HuH-7 (cell line): ENCODE measurements around the gene JMJD1C.

Experiments used
- DNase-seq: peaks from one replicate; pipeline ENCODE4 v3.0.0; 2011; ENCODE audit warnings: low spot score

JMJD1C gene

DNA sequence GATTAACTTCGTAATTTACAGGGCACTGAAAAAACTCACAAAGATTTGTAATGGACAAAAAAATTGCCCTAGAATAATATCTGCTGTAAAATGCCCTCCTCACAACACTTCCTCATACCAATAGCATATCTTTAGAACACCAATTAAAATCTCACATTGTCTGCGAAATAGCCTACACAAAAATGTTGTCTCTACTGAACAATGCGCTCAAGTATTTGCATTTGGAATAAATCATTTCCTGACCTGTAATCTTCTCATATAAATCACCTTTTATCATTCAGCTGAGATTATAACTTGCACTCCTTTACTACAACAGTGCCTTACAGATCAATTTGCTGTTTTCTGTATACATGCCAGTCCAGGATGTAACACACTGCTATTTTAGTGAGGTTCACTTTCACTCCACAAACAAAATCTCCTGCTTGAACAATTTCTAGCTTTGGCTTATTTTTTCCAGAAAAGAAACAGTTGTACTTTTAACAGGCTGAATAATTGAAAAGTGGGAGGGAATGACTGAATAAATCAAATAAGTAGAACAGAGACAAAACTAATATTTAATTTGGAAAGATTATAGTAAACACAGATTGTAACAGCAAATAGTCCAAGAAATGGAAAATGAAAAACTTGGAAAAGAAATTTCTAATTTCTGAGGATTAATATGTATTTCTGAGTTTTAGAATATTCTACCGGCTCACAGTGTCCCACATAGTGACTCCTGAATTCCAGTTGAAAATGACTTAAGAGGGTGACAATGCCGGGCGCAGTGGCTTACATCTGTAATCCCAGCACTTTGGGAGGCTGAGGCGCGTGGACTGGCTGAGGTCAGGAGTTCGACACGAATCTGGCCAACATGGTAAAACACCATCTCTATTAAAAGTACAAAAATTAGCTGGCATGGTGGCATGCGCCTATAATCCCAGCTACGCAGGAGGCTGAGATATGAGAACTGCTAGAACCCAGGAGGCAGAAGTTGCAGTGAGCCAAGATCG lies 30.6 kb downstream of the JMJD1C start:
- DNase-seq = no peak

DNA sequence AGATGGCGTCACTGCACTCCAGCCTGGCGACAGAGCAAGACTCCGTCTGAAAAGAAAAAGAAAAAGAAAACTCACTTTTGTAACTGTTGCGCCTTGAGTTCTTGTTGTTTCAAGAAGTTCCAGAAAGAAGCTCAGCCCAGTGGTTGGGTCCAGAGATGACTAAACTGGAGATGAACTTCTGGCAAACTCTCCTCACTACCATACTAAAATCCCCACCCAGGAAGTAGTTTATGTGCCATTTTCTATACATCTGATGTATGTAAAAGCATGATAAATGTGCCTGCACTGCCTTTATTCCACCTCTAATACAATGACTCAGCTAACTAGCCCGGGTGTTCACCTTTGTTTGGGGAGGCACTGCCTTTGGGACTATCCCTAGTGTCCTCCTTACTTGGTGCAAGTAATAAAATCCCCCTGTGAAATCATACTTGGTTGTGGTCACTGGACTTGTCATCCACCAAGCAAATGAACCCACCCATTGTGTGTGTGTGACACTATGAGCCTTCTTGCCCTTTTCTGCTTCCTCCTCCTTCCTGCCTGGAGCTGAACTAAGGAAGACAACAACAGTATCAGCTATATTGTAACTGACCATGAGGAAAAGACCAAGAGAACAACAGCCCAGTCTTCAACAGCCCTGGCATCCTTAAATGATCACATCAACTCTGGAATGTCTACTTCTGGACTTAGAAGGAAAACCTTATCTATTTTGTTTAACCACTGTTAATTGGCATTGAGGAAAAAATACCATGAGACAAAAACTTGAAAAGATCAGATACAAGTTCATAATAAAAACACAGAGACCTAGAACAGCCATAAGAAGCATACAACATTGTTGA lies 33.6 kb downstream of the JMJD1C start:
- no peak for DNase-seq

DNA sequence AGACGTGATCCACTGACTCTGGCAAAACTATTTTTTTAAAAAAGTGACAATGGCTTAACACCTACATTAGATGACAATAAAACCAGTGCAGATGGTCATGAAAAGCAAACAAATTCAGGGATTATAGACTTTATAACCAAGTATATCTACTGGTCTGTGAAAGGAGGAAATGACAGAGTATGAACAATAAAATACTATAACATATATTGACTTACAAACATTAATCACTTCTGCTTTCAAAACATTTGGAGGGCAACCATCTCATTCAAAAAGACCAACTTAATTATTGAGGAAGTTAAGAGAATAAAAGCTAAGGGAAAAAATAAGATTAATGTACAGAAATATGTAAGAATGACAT lies 34.8 kb downstream of the JMJD1C start:
- no peak for DNase-seq

DNA sequence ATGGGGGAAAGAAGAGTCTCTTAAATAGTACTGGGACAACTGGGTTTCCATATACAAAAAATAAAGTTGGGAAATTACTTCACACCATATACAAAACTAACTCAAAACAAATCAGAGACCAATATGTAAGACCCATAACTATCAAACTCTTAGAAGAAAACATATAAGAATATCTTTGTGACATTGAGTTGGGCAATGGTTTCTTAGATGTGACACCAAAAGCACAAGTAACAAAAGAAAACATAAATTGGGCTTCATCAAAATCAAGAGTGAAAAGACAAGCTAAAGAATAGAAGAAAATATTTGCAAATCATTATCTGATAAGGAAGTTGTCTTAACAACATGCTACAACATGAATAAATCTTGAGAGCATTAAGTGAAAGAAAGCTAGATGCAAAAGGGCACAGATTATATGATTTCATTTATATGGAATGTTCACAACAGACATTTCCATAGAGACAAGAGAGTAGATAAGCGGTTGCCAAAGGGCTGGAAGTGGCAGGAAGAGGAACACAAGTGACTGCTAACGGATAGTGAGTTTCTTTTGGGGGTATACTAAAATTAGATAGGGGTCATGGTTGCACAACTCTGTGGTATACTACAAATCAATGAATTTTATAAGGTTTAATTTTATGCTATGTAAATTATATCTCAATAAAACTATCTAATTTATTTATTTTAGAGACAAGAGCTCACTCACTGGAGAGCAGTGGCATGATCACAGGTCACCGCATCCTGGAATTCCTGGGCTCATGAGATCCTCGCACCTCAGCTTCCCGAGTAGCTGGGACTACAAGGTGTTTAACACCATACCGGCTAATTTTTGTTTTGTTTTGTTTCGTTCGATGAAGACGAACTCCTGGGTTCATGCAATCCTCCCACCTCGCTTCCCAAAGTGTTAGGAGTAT lies 35.4 kb downstream of the JMJD1C start:
- DNase-seq = no peak

DNA sequence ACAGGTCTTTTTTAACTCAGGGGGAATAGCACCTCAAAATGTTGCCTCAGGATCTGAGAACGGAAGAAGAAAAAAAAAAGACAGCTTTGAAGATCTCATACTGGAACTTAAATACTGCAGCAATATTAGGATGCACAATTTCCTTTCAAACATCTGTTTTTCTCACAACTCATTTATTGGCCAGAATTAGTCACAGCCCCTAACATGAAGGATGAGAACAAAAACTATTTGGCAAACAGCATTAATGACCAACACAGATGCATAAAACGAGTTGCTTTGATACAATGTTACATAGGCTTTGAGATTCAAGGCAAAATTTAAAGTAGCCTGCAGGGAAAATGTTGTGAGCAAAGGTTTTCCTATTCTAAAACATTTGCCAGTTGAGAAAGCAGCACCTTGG lies 36.5 kb downstream of the JMJD1C start:
- no peak for DNase-seq

DNA sequence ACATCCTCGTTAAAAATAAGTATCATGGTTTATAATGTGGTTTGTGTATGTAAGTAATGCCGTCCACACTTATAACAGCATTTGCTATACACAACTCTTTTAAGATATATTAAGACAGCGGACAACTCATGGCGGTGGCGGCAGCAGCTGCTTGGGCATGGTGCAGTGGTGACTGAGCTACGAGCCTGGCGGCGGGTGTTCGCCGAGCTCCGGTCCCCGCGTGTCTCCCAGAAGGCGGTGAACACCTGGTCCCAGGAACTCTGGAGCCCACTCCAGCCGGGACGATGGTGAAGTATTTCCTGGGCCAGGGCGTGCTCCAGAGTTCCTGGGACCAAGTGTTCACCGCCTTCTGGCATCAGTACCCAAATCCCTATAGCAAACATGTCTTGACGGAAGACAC lies 38.8 kb downstream of the JMJD1C start:
- DNase-seq = no peak

DNA sequence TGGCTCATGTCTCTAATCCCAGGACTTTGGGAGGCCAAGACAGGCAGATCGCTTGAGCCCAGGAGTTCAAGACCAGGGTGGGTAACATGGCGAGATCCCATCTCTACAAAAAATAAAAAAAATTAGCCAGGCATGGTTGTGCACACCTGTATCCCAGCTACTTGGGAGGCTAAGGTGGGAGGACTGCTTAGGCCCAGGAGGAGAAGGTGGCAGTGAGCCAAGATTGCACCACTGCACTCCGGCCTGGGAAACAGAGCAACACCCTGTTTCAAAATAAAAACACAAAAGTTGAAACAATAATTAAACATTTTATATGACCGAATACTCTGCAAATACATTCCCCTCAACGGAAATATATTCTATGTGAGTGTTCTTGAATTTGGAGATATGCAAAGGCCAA lies 40.3 kb downstream of the JMJD1C start:
- no peak for DNase-seq

DNA sequence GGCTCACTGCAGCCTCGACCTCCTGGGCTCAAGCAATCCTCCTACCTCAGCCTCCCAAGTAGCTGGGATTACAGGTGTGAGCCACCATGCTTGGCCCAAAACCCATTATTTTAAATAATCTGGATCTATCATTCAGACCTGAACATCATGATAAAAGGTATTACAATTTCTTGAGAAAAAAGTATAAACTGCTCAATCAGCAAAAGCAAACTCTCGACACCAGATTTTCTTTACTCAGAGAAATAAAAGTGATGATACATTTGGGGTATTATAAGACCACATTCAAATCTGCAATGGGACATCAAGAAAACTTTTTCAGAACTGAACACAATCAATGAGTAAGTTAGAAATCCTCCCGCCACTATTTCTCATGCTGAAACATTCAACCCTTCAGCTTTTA lies 41.2 kb downstream of the JMJD1C start:
- no peak for DNase-seq

DNA sequence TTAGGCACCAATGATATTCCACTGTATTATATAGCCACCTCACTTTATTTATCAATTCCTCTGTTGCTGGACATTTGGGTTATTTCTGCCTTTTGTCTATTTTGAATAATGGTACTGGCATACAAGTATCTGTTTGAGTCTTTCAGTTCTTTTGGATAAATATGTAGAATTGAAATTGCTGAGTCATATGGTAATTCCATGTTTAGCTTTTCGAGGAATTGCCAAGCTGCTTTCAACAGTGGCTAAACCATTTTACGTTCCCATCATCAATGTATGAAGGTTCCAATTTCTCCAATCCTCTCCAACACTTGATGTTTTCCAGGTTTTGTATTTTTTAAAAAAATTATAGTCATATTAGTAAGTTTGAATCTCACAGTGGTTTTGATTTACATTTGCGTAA lies 42.3 kb downstream of the JMJD1C start:
- DNase-seq = no peak

DNA sequence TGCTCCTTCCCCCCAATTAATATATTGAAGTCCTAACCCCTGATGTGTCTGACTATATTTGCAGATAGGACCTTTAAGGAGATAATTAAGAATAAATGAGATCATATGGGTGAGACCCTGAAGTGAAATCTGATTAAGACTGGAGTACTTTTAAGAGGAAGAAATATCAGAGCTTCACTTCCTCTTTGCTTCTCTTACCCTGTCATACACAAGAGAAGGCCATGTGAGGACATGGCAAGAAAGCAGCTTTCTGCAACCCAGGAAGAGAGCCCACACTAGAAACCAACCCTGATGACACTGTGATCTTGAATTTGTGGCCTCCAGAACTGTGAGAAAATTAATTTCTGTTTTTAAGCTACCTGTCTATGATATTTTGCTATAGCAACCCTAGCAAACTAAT lies 44.2 kb downstream of the JMJD1C start:
- DNase-seq = no peak

DNA sequence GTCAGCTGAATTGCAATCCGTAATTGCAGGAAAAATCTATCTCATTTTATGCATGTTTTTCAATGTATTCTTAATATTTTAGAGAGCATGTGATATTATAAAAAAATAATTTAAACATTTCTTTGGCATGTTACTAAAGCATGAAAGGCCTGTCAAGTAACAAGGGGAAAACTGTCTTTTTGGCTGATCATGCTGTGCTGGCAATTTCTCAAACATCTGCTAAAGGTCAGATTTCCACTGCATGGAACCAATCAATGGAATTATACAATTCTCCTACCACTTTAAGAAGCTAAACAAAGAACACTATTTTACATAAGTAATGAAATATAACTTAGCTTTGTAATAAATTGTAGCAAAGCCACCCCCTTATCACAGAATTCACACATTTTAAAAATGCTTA lies 49.4 kb downstream of the JMJD1C start:
- no peak for DNase-seq

DNA sequence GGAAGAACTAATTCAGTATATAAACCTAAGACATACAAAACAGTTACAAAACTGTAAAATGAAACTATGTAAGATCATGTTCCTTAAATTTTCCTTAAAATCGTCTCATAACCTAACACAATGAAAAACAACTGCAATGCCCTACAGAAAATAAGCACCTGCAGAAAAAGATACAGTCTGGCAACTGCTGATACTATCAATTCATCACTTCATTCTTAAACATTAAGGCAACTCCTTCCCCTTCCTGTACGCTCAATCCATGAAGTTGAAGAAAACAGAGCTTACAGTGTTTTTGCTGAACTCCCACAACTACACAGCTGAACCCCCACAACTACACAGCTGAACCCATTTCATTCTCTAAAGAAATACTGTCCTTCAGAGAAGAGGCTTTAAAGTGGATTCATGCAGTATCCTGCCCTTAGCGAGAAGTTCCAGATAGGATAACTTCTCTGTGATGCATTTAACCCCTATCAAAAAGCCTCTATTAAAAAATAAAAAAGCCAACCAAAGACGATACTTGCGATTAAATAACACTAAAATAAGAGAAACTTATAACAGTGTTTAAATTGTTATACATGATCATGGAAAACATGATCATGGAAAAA lies 50.0 kb downstream of the JMJD1C start:
- no peak for DNase-seq

DNA sequence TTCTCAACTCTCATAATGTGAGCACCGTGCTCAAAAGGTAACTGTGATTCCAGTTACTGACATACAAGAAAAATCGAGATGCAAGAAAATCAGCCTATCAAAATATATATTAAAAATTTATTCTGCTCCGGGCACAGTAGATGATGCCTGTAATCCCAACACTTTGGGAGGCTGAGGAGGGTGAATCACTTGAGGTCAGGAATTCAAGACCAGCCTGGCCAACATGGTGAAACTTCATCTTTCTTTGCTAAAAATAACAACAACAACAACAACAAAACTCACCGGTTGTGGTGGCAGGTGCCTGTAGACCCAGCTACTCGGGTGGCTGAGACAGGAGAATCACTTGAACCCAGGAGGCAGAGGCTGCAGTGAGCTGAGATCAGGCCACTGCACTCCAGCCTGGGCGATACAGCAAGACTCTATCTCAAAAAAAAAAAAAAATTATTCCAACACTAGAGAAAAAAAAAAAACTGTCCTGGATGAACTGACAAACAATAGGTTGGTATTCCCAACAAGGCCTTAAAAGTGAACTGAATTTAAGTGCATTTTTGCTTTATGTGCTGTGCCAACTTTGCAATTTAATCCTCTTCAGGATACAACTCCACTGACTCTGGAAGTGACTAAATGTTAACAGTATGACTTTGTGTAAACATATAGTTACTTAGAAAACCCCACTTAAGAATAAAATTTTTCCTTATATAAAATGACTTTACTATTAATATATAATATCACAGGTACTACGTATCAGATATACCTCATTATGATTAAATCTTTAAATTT lies 51.1 kb downstream of the JMJD1C start:
- no peak for DNase-seq

DNA sequence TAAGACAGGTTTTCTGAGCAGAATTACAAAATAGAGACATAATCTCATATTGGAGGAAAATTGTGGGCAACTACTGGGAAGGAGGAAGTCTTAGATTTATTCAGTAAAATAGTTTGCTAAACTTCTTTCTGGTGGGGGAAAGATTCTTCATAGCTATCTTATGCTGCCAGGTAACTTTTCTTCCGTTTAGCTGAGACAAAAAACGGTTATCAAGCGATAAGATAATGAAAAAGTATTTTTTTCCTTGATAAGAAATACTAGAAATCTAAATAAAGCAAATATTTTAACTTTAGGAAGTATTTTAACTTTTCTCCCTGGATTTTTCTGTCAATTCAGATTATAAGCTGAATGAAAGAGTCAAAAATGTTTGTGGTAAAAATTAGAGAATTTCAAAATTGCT lies 52.3 kb downstream of the JMJD1C start:
- no peak for DNase-seq

DNA sequence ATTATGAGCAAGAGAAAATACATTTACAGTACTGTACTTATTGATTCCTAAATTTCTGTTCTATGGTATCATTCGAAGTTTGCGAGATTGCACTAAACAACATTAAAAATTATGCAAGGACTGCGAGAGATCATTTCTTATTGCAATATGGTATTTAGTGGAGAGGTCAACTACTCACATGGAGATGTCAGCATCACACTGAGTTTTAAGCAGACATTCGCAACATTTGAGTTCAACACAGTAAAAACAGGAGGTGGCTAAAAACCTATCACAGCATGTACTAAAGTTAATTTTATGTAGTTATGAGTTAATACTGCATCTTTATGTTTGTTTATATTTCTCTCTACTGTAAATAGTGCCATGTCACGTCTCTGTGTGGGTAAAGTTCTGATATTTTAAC lies 53.5 kb downstream of the JMJD1C start:
- no peak for DNase-seq

DNA sequence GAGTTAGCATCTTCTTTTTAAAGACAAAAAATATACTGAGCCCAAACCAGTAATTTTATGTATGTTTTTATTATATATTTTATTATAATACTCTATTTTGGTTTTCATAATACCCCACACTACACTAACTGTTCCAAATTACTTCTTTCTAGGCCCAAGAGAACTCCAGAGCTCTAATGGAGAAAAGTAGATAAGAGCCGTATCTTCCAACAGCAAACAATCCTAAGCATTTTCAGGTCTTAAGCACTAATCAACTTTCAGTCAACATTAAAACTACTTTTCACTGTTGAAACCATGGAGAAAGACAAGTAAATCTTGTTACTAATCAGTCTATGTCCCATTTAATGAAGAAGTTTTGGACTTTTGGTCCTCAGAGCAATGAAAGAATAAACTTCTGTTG lies 55.1 kb downstream of the JMJD1C start:
- DNase-seq = no peak

DNA sequence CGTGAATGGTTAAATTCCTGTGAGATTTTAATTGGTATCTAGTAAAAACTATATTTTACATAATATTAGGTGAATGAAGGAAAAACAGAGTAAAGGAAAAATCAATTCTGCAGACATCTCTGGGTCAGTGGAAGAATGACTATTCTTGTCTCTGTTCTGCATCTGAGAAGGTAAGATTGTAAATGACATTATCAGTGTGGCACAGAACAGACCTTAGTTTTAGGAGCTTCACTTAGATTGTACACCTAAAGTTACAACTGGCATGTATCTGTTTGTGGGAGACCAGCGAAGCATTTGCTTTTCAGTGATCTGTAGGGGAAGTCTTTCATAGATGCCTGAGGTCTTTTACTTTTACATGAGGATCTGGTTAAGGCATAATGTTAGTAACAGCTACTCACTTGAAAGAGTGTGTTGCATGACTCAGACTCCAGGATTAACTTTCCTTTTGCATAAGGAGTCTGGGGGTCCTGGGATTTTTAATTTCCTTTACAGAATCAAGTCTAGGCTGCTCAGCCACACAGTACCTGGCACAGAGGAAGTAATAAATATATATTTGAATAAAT lies 56.2 kb downstream of the JMJD1C start:
- no peak for DNase-seq

DNA sequence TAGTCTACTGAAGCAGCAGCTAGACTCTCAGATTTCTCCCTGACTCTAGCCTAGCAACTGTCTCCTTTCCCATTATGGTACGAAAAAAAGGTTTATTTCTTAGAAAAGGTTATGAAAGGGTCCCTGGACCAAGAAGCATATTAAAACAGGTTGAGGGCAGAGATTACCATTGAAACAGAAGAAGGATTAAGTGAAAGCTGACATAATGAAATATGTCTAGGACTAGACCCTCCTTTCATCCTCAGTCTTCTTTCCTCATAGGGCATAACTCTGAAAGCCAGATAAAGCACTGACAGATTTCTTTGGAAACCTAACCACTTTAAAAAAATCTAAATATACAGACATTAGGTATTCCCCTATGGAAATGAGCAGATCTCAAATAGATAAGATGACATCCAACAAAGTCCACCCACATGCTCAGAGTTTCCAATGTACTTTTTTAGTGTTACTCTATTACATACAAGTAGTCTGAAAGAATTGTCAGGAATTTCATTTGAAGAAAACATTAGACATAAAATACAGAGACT lies 58.6 kb downstream of the JMJD1C start:
- DNase-seq = no peak

DNA sequence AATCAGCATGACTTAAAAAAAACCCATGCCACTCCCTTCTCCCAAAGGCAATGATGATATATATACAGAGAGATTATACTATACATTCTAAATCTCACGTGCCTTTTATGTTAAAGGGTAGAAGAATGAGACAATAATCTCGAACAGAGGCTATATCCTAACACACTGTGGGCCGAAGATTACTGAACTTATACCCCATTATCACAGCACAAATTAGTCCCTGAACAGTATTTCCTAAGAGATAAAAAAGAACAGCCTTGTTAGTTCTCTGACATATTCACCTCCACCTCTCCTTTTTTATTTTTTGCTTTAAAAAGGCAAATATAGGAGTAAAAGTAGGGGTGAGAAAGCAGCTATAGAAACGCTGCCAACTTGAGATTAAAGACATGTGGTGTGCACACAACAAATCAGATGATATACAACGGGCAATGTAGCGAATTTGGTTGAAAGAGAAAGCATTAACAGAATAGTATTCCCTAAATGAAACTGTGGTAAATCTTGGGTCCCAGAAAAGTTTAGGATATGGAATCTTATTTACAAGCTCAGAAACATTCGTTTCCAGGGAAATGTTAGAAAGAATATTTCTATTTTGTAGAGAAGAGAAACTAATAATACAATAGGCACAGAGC lies 69.5 kb downstream of the JMJD1C start:
- no peak for DNase-seq

DNA sequence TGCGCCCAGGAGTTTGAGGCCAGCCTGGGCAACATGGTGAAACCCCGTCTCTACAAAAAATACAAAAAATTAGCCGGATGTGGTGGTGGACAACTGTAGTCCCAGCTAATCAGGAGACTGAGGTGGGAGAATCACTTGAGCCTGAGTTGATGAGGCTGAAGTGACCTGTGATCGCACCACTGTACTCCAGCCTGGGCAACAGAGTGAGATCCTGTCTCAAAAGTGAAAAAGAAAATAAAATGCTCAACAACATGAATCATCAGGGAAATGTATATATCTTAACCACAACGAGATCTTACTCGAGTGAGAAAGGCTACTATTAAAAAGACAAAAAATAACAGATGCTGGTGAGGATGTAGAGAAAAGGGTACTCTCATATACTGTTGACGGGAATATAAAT lies 72.7 kb downstream of the JMJD1C start:
- no peak for DNase-seq
